UCSD-AML1 (cell line): Measurements from ENCODE around the gene IER3.
"Not testable (repeated sequence)": the region's sequence is repeated elsewhere in the genome, so short reads cannot be mapped to it uniquely, and the experiment has no call there.

Experiments
- DNase-seq: peaks from one replicate; lab custom pipeline; 2025; ENCODE audit not compliant: unreplicated experiment; lab: John Stamatoyannopoulos, UW

Gene IER3

DNA sequence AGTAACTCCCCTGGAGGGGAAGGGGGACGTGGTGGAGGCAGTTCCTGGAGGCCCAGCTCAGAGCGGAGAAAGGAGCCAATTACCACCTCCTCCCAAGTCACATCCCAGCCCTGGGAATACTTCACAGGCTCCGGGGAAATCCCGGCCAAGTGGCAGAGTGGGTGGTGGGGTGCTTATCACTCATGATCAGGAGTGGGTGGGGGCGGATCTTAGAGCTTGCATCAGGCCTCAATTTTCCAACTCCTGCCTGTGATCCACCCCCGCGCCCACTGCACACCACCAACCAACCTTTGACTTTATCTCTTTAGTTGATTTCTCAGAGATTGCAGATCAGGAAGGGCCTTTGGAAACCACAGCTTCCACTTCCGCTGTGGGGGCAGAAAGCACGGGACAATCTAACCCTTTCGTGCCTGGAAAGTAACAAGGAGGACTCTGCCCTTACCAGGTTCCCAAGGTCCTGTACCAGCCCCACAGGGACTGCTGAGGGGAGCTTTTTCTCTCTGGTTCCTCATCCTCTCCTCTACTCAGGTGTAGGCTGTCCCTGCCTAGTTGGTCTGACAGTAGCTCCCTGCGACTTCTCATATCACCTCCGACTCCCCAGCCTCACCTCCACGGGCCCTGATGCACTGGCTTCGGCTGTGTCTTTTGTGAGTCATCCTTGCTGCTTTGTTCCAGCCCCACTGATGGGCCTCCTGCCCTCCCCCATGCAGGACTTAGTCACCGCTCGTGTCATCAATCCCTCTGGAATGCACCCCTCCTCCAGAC lies 24.9 kb upstream of the IER3 start:
- peak; percentile 48 for DNase-seq

DNA sequence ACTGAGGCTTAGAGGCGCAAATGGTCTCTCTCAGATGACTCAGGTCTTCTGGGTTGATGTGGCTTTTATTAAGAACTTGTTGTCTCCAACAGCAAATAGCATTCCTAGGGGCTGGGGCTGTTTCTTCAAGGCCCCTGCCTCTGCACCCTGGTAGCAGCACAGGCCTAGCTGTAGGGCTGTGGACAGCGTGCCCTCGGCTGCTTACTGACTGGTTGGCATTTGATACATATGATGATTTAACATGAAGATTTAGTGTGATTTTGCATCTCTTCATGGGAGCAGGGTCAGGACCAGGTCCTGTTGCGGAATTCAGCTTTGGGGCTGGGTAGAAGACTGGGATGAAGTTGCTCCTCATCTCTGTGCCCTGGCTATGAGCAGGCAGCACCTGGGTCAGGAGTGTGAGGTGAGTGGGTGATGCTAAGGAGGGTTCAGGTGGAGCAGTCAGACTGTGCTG lies 24.3 kb upstream of the IER3 start:
- DNase-seq: no peak

DNA sequence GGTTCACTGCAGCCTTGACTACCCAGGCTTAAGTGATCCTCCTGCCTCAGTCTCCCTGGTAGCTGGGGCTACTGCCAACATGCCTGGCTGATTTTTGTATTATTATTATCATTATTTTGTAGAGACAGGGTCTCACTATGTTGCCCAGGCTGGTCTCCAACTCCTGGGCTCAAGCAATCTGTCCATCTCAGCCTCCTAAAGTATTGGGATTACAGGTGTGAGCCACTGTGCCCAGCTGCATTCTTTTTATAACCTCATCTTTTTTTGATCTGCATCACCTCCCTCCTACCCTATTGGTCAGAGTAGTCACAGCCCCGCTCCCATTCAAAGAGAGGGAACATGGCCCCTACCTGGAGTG lies 23.6 kb upstream of the IER3 start:
- DNase-seq: no peak

DNA sequence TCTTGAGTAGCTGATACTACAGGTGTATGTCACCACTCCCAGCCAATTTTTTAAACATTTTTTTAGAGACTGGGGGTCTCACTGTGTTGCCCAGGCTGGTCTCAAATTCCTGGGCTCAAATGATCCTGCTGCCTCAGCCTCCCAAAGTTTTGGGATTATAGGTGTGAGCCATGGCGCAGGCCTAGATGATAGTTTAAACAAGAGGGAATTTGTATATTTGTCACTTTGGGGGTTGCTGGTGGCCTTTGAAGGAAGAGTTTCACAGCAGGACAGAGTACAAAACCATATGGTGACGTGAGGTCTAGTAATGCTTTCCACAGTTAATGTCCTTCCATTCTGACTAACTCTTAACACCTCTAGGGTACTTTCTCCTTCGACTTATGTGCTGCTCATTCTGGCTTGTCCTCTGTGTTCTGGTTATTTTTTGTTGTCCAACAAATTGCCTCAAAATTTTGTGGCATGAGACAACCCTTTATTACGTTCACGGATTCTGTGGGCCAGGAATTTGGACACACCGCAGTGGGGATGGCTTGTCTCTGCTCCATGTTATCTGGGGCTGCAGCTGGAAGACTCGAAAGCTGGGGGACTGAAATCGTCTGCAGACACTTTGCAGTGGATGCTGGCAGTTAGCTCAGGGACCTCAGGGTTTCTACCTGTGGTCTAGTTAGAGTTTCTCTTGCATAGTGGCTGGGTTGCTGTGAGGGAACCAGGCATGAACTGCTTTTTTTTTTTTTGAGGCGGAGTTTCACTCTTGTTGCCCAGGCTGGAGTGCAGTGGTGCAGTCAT lies 23.0 kb upstream of the IER3 start:
- DNase-seq: no peak

DNA sequence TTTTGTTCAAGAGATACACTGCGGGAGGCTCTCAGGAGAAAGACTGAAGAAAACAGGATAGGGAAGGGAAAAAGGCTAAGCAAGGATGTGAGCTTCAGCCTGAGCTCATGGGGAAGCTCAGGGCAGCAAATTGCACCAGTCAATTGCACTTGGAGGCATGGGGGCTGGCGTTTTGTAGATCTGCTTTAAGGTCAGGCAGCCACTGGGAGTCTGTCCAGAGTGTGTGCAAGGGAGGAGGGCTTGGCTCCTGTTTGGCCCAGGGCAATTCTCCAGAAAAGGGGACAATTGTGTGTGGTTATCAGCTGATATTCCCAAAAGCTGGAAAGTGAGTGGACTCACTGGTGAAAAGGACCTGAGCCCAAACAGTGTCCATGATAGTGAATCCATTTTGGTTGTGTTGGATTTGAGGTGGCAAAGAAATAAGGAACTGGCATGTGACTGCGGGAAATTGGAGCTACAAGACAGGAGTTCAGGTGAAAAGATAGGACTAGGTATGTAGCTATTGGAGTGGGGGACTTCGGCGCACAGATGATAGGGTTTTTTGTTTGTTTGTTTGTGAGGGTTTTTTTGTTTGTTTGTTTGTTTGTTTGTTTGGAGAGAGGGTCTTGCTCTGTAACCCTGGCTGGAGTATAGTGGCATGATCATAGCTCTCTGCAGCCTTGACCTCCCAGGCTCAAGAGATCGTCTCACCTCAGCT lies 22.3 kb upstream of the IER3 start:
- no peak for DNase-seq

DNA sequence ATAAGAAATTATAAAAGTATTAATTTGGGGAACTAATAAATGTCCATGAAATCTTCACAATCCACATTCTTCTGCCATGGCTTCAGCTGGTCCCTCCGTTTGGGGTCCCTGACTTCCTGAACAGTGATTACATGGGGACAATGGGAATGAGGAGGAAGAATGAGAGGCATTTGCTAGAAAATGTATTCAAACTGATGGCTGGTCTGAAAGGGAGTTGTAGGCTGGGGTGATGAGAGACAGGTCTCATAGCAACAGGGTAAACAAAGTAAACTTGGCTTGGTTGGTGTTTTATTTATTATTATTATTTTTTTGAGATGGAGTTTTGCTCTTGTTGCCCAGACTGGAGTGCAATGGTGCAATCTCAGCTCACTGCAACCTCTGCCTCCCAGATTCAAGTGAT lies 21.1 kb upstream of the IER3 start:
- DNase-seq: not testable (repeated sequence)

DNA sequence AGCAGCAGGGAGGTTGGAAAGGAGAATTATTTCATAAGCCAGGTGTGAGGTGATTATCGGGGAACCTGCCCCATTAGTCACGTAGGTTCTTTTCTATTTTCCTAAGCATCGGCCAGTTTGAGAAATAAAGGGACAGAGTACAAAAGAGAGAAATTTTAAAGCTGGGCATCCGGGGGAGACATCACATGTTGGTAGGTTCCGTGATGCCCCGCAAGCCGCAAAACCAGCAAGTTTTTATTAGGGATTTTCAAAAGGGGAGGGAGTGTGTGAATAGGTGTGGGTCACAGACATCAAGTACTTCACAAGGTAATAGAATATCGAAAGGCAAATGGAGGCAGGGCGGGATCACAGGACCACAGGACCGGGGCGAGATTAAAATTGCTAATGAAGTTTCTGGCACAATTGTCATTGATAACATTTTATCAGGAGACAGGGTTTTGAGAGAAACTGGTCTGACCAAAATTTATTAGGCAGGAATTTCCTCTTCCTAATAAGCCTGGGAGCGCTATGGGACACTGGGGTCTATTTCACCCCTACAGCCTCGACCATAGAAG lies 20.2 kb upstream of the IER3 start:
- DNase-seq: not testable (repeated sequence)

DNA sequence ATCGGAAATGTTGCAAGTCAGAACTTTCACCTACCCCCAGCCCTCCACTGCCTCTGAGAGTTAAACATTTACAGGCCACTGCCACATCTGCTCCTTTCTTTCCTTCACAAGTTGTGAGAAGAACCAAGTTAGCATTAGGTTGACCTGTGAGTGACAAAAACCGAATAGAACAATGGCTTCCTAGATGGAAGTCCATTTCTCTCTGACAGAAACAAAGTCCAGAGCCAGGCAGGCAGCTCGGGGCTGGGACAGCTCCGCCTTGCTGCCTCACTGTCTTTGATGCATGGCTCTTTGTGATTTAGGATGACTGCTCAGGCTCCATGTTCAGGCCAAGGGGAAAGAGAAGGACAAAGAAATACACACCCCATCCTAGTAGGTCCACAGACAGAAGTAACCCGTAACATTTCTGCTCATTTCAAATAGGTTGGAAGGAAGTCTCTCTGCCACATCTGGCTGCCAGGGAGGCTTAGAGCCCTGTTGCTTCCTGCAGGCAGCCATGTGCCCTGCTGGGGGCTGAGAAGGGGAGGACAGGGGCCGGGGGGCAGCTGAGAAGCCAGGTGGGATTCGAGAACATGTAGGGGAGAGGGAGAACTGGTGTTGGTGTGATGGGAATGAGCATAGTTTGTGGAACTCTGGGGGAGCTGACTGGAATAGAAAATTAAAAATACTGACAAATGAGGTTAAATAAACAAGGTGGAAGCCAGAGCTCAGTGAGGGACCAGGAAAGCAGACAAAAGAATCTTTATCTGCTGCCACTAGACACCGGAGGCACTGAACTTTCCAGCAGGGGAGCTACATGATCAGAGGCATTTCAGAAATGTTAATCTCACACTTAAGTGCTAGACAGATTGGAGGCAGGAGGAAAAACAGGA lies 19.5 kb upstream of the IER3 start:
- no peak for DNase-seq

DNA sequence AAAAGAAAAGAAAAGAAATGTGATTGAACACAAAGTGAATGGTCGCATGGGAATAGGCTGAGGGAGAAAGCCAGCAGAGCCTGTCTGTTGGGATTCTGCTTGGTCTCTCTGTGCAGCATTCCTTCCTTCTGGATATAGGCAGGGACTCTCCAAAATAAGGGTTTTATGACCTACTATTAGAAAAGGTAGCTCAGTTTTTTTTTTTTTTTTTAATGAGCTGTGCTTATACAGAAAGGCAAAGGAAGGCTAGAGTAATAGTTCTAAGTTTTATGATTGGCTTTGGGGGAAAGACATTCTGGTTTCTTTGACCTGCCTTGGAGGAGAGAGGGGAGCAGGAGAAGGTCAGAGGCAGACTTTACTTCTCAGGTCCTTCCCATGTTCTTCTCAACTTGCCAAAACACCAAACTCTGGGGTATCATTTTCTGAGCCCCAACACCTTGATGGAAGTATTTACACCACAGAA lies 18.8 kb upstream of the IER3 start:
- no peak for DNase-seq

DNA sequence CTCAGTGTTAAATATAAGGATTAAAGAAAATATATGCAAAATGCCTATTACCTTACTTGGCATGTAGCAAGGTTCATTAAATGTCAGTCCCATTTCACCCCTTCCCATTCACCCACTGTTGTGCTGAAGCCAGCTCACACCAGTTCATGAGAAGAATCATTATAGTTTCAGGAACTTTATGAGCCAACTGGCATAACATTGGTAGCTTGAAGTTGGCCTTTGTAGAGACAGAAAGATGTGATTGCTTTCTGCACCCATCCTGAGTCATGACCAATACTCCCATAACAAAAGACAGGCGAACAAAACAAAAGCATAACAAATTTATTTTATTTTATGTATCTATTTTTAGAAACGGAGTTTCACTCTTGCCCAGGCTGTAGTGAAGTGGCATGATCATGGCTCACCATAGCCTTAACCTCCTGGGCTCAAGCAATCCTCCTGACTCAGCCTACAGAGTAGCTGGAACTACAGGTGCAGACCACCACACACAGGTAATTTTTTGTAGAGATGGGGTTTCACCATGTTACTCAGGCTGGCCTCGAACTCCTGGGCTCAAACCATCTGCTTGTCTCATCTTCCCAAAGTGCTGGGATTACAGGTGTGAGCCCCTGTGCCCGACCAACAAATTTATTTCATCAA lies 17.6 kb upstream of the IER3 start:
- DNase-seq: no peak

DNA sequence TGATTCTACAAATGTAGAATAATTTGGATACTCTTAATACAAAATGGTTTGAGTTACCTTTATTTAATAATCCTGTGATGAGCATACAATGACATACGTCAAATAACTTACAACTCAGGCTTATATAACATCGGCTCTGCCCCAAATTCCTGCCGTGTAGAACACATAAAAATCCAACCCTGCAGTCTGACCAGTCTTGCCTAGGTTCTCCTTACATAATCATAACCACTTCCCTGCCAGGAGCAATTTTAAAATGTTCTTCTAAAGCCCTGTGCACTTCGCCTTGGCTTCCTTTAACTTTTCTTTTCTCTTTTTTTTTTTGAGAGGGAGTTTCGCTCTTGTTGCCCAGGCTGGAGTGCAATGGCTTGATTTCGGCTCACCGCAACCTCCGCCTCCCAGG lies 16.2 kb upstream of the IER3 start:
- no peak for DNase-seq

DNA sequence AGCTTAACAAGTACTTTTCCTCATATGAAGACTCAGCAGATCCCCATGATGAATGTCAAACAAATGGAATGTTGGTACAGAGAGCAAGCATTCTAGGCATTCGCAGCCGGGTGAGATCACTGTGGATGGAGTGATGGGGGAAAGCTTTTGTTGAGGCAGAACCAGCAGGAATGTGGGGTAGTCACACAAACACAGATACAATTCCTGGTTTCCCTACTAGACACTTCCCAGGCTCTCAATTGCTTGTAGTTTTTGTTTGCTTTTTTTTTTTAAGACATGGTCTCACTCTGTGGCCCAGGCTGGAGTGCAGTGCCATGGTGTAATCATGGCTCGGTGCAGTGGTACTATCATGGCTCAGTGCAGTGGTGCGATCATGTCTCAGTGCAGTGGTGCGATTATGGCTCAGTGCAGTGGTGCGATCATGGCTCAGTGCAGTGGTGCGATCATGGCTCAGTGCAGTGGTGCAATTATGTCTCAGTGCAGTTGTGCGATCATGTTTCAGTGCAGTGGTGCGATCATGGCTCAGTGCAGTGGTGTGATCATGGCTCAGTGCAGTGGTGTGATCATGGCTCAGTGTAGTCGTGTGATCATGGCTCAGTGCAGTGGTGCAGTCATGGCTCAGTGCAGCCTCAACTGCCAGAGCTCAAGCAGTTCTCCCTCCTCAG lies 15.4 kb upstream of the IER3 start:
- DNase-seq: no peak

DNA sequence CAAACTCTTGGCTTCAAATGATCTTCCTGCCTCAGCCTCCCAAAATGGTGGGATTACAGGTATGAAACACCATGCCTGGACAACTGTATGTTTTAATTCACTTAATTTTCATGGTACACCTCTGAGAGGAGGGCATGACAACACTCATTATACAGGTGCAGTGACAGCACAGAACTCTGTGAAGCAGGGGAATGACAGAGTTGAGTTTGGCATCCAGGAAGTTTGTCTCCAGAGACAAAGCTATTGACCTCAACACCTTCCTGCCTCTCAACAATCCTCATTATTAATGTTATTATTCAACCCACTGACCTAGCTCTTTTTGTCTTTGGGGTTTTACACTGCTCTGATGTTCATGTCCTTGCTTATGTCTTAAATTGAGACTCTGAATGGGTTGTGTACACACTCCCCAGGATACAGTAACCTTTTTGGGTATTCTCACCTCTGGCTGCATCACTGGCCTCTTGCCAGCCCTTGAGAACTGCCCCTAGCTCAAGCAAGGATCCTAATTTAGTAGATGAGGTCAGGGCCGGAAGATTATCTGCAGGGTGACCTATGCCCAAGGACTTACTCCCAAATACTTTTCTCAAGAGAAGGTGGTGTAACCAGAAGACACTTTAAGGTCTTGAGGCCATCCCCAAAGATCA lies 13.0 kb upstream of the IER3 start:
- DNase-seq: no peak

DNA sequence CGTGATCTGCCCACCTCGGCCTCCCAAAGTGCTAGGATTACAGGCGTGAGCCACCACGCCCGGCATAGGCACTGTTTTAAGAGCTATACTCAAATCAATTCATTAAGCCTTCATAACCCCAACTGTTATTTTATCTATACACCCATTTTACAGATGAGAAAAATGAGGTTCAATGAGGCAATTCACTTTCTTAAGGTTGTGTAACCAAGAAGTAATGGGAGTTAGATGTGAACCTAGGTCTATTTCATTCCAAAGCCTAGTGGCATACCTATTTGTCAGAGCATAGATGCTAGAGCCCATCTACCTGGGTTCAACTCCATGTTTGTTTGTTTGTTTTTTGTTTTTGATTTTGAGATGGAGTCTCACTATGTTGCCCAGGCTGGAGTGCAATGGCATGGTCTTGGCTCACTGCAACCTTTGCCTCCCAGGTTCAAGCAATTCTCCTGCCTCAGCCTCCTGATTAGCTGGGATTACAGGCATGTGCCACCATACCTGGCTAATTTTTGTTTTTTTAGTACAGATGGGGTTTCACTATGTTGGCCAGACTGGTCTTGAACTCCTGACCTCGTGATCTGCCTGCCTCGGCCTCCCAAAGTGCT lies 12.2 kb upstream of the IER3 start:
- DNase-seq: not testable (repeated sequence)

DNA sequence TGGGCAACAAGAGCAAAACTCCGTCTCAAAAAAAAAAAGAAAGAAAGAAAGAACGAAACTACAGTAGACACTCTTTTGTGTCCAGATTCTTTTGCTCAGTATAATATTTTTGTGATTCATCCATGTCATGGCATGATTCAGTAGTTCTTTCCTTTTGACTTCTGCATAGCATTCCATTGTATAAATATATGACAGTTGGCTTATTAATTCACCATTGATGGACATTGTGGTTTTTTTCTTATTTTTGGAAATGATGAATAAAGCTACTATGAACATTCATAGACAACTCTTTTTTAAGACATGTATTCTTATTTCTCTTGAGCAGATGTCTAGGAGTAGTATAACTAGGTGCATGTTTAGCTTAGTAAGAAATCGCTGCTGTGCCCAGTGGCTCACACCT lies 10.3 kb upstream of the IER3 start:
- no peak for DNase-seq

DNA sequence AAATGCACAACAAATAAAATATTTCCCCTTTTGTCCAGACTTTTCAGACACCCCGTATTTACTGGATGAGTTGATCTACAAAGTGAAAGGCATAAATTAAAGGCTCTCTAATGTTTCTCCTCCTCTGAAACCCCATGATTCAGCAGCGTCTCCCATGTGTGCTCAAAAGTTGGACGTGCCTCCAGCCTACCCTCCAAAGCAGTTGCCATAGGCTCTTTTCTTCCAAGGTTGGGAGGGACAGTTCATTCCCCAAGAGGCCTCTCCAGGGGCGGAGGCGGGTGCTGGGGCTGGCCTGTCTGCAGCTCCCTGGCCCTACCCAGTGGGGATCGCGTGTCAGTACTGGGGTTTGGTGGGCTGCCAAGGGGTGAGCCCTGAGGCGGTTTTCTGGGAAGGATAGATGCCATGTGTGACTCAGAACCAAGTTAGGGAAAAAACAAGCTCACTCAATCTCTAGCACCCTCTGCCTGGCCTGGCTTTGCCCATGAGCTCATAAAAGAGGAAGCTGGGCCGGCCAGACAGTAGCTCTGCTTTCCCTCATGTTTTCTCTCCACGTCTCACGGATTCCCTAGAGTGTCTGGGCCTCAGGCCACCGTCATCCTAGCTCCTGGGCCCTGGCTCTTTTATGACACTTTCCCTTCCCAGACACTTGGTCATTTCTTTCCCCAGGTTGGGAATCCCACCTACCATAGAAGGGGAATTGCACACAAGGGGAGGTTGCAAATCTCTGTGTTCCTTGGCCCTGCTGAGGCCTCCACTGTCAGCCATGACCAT lies 8.0 kb upstream of the IER3 start:
- peak; percentile 35 for DNase-seq

DNA sequence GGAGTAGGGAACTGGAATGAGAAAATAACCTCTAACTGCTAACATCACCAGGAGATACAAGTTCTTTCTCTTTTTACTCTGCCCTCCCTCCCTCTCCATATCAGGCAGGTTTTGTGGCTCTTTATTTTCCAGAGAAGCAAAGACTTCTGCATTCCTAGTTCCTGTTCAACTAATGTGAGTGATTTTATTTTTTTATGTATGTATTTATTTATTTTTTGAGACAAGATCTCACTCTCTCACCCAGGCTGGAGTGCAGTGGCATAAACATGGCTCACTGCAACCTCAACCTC lies 6.0 kb upstream of the IER3 start:
- DNase-seq: no peak
